Esophagus squamous epithelium (tissue), 4 donors: ENCODE data around the gene MAML3.

ENCODE experiments used
- POLR2A ChIP-seq, 4 donors: fragments of 450-650 bp; IDR thresholded peaks; one replicate each; pipeline ENCODE4 v1.6.1; 2017; ENCODE audit warnings: antibody characterized with exemption in 4 of 4, mild to moderate bottlenecking in 4 of 4, moderate library complexity in 3 of 4
- TF ChIP-seq, protein P1 (sequence below), 6 experiments: fragments of 450-650 bp in 4 of 6; fragments of 200-600 bp in 2 of 6; sonication (generic) in 2 of 6; IDR thresholded peaks; one replicate each; pipeline ENCODE4 v1.5.1; 2016 to 2019; ENCODE audit warnings: antibody characterized with exemption in 6 of 6, mild to moderate bottlenecking in 4 of 6, moderate library complexity in 4 of 6

- TF ChIP-seq, protein P1, sequence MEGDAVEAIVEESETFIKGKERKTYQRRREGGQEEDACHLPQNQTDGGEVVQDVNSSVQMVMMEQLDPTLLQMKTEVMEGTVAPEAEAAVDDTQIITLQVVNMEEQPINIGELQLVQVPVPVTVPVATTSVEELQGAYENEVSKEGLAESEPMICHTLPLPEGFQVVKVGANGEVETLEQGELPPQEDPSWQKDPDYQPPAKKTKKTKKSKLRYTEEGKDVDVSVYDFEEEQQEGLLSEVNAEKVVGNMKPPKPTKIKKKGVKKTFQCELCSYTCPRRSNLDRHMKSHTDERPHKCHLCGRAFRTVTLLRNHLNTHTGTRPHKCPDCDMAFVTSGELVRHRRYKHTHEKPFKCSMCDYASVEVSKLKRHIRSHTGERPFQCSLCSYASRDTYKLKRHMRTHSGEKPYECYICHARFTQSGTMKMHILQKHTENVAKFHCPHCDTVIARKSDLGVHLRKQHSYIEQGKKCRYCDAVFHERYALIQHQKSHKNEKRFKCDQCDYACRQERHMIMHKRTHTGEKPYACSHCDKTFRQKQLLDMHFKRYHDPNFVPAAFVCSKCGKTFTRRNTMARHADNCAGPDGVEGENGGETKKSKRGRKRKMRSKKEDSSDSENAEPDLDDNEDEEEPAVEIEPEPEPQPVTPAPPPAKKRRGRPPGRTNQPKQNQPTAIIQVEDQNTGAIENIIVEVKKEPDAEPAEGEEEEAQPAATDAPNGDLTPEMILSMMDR (IDR thresholded peaks at IDR 0.05), result no peak
- no peak for TF ChIP-seq POLR2A (IDR thresholded peaks at IDR 0.05)
These were observed 88.6 kb downstream of the MAML3 start for GRCh38 chr4:140065393-140065792.
